Esophagus squamous epithelium (tissue), 5 donors: Measurements from ENCODE around the gene ARAP1. TPM values are rescaled to one million over a fixed set of nuclear protein-coding genes. Genes with fewer than 3 reads are reported as not detected.
A peak's percentile ranks its signal among the peaks of the same experiment; 100 is the strongest.

ENCODE experiments used
- DNase-seq: peaks from one replicate; lab custom pipeline; 2025; lab: John Stamatoyannopoulos, UW
- H3K27ac ChIP-seq, 4 donors: fragments of 200-600 bp; sonication (generic); one replicate each; pipeline ENCODE4 v1.5.1; 2016 to 2019; ENCODE audit warnings: mild to moderate bottlenecking in 1 of 4
- H3K27me3 ChIP-seq, 4 donors: fragments of 200-600 bp; sonication (generic); 1 replicate in 3 of 4; 2 replicates in 1 of 4; pipeline versions ENCODE4 v1.5.1 to v1.6.0; 2017 to 2021; ENCODE audit warnings: antibody characterized with exemption in 1 of 4
- H3K36me3 ChIP-seq, 3 donors: fragments of 200-600 bp; sonication (generic); one replicate each; pipeline ENCODE4 v1.5.1; 2016 to 2019
- H3K4me1 ChIP-seq, 3 donors: fragments of 200-600 bp; sonication (generic); one replicate each; pipeline ENCODE4 v1.5.1; 2017 to 2019
- H3K4me3 ChIP-seq, 4 donors: fragments of 200-600 bp; sonication (generic); 1 replicate in 3 of 4; 2 replicates in 1 of 4; pipeline ENCODE4 v1.5.1; 2016 to 2019; ENCODE audit warnings: mild to moderate bottlenecking in 2 of 4, moderate library complexity in 1 of 4
- H3K9me3 ChIP-seq, 3 donors: fragments of 200-600 bp; sonication (generic); one replicate each; pipeline ENCODE4 v1.5.1; 2016 to 2019
- CTCF ChIP-seq, 6 experiments: fragments of 450-650 bp in 4 of 6; fragments of 200-600 bp in 2 of 6; sonication (generic) in 2 of 6; IDR thresholded peaks; one replicate each; pipeline ENCODE4 v1.5.1; 2016 to 2019; ENCODE audit warnings: antibody characterized with exemption in 6 of 6, mild to moderate bottlenecking in 4 of 6, moderate library complexity in 4 of 6
- POLR2A ChIP-seq, 4 donors: fragments of 450-650 bp; IDR thresholded peaks; one replicate each; pipeline ENCODE4 v1.6.1; 2017; ENCODE audit warnings: antibody characterized with exemption in 4 of 4, mild to moderate bottlenecking in 4 of 4, moderate library complexity in 3 of 4
- WGBS, 2 donors: methylation state at CpG; one replicate each; pipeline ENCODE4 v1.1.5; 2018; 5-methylcytosine and 5-hydroxymethylcytosine counted together
- intact Hi-C: fragments of 100-400 bp; cut with DNase I; formaldehyde crosslinking; loops from one replicate; pipeline ENCODE4 v1.15.0; 2022
- total RNA-seq, 4 donors: library from RNA; depleted of rRNA; stranded (reverse); fragments of >200 nt; gene quantifications; one replicate each; pipeline ENCODE4 v1.1.0, GENCODE V29; 2016
- donor health status: DM: yes; HTN: yes; CAD: no.

Gene ARAP1
- total RNA-seq, 4 donors from 2014 or later, result 37.8 to 114 (median 70.6) TPM

DNA sequence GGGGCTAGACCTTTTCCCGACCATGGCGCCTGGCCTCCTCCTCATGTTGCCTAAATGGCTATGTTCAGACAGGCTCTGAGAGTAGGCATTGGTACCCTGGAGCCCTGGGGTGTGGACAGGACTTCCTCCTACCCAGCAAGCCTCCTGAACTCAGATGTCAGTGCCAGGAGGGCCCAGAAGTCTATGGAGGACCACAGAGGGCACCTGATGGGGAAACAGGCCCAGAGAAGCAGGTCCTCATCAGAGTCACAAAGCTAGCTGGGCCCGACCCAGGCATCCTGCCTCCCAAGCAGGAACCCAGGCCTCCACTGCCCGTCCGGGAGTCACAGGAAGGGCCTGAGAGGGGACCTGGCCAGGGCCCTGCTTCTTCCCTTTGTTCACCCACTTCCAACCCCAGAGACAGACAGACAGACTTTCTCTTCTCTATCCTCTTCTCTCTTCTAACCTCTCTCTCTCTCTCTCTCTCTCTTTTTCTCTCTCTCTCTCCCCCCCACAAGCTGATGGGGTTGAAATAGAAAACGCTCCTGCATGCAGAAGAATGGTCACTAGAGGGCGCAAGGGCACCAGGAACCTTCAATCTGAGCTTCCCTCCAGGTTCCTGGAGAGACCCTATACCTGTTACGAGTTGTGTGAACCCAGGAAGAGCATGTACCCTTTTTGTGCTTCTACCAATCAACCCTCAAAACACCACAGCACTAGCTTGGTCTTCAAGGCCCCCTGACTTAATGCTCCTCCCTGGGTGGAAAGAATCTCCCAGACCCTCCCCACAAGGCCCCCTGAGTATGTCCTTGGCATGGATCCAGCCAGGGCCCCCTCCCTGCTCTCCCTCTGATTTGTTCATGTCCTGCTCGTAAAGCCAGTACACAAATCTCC lies 27.1 kb downstream of the ARAP1 start:
- peaks cover 0 to 11% (median 0%) of the 10 kb centered on the region in 3 donors for H3K36me3 ChIP-seq
- H3K9me3 ChIP-seq, result no peaks in the 10 kb centered on the region
- H3K4me3 ChIP-seq, result no peak overlapping the region
- TF ChIP-seq CTCF (IDR thresholded peaks at IDR 0.05), result peak; percentile 85 to 95 (median 91)
- no peak for TF ChIP-seq POLR2A (IDR thresholded peaks at IDR 0.05)
- peaks cover 22 to 57% (median 35%) of the 10 kb centered on the region in 3 donors for H3K4me1 ChIP-seq
- intact Hi-C loops, result loop anchor here (5.0 kb wide), 2 partner anchors 67 to 452 kb away; partner anchors contain the start of gene STARD10
- WGBS, 2 donors, result 44 to 50% methylated on average over 6 to 8 of the region's 9 CpGs
- no peak for DNase-seq
- peak overlapping the region in 3 of 4 donors; percentile 3 to 92 (median 48) for H3K27ac ChIP-seq
- no peaks in the 10 kb centered on the region for H3K27me3 ChIP-seq

DNA sequence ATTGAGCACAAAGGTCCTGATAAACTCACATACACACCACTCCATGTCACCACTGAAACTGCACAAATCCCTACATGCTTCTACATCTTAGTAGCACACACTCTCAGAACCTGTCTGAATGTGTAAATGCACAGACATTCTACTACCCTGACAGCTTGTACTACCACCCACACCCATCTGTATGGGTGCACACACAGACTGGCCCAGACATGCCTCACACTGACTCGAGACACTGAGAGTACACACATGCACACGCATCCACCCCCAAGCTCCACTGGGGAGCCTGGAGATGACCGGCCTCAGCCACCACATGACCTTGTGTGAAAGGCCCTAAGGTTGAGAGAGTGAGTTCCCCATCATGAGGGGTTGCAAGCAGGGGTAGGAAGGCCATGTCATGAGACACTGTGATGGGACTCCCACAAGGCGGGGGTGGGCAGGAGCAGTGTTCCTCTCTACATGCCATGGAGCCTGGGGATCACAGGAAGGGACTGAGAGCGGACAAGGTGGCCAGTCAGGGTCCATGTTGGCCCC lies 28.1 kb downstream of the ARAP1 start:
- Histone ChIP-seq H3K9me3 (no peaks in the 10 kb centered on the region), H3K36me3 (peaks cover 0 to 11% (median 0%) of the 10 kb centered on the region in 3 donors), H3K4me1 (peaks cover 31 to 67% (median 45%) of the 10 kb centered on the region in 3 donors), H3K27ac (peak overlapping the region in 2 of 4 donors; percentile 92 to 97), H3K4me3 (no peak overlapping the region), H3K27me3 (no peaks in the 10 kb centered on the region)
- TF ChIP-seq CTCF (IDR thresholded peaks at IDR 0.05) (no peak), POLR2A (IDR thresholded peaks at IDR 0.05) (no peak)
- no peak for DNase-seq
- WGBS, 2 donors, result 52 to 100% methylated on average over 1 to 4 of the region's 5 CpGs
- intact Hi-C loops, result no loop called here

DNA sequence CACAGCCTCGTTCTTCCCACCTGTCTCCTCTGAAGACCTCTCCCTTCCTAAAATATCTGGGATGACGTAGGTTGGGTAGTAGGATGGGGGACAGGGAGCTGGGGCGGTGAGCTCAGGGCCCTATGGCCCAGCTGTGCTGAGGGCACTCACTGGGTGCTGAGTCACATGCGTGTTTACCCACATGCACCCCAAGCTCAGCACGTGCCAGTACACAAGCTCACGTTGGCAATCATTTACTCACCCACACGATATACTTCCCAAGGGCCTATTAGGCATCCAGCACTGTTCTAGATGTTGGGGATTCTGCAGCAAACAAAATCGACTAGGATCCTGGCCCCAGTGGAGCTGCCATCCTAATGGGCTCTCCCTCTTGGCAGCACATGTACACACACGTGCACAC lies 28.7 kb downstream of the ARAP1 start:
- Histone ChIP-seq H3K9me3 (no peaks in the 10 kb centered on the region), H3K27me3 (no peaks in the 10 kb centered on the region), H3K4me1 (peaks cover 36 to 73% (median 49%) of the 10 kb centered on the region in 3 donors), H3K4me3 (no peak overlapping the region), H3K36me3 (peaks cover 0 to 14% (median 0%) of the 10 kb centered on the region in 3 donors), H3K27ac (peak overlapping the region; percentile 77 to 97 (median 92))
- intact Hi-C loops, result no loop called here
- DNase-seq, result no peak
- WGBS, 2 donors, result 46 to 62% methylated on average over 6 to 9 of the region's 9 CpGs
- TF ChIP-seq POLR2A (IDR thresholded peaks at IDR 0.05), result no peak
- TF ChIP-seq CTCF (IDR thresholded peaks at IDR 0.05), result no peak

DNA sequence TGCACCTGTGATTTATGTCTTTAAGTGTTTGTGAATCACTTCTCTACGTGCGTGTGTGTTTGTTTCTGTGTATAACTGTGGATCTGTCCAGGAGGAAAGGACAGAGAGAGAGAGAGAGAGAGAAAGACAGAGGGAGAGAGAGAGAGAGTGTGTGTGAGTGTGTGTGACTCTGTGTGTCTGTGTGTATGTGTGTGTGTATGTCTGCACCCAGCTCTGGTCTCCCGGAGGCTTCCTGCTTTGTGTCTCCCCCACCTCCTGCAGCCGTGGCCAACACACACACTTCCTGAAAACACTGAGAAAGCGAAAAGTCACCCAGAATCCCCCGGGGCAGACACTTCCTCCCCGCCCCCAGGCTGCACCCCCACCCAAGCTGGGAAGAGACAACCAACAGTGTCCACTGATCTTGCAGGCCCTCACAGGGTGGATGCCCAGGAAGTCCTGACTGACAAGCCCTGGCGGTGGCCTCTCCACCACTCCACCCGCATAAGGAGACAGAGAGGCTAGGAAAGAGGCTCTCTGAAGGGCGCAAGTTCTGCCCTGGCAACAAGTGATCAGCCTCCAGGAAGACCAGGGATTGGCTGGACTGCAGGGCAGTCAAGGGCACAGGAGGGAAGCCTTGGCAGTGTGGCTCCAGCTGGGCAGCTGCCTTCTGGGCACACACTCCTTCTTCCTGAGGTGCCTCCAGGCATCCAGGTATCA lies 30.0 kb downstream of the ARAP1 start:
- 0% methylated on average over 1 to 4 of the region's 10 CpGs for WGBS, 2 donors
- Histone ChIP-seq H3K9me3 (no peaks in the 10 kb centered on the region), H3K4me3 (peak overlapping the region; percentile 55 to 81 (median 66)), H3K36me3 (peaks cover 0 to 27% (median 0%) of the 10 kb centered on the region in 3 donors), H3K4me1 (peaks cover 36 to 86% (median 54%) of the 10 kb centered on the region in 3 donors), H3K27me3 (no peaks in the 10 kb centered on the region), H3K27ac (peak overlapping the region; percentile 77 to 97 (median 92))
- peak in 2 of 6 experiments; percentile 3 to 11 for TF ChIP-seq CTCF (IDR thresholded peaks at IDR 0.05)
- peak in 2 of 4 donors; percentile 29 to 73 for TF ChIP-seq POLR2A (IDR thresholded peaks at IDR 0.05)
- intact Hi-C loops, result no loop called here
- peak; percentile 69 for DNase-seq
